GM18907 (cell line): ENCODE data around the gene ALK.

Experiments
- ATAC-seq: cut with Tn5 transposase; IDR thresholded peaks from one replicate; pipeline ENCODE4 v1.9.1; 2021; ENCODE audit warnings: mild to moderate bottlenecking, moderate library complexity; ENCODE audit not compliant: unreplicated experiment

Gene ALK

GRCh38 chr2:29218071-29218470 lies 703.3 kb downstream of the ALK start:
- no peak for ATAC-seq

GRCh38 chr2:29216609-29216909 lies 704.8 kb downstream of the ALK start:
- no peak for ATAC-seq

- ATAC-seq = no peak
These were observed 705.4 kb downstream of the ALK start for GRCh38 chr2:29215739-29216608.

- ATAC-seq = no peak
These were observed 706.3 kb downstream of the ALK start for GRCh38 chr2:29215073-29215472.

- ATAC-seq = no peak
These were observed 707.5 kb downstream of the ALK start for GRCh38 chr2:29213888-29214291.

GRCh38 chr2:29212009-29212408 lies 709.4 kb downstream of the ALK start:
- no peak for ATAC-seq

- ATAC-seq = no peak
These were observed 711.8 kb downstream of the ALK start for GRCh38 chr2:29209551-29209950.

GRCh38 chr2:29207352-29208148 lies 713.8 kb downstream of the ALK start:
- ATAC-seq = no peak

GRCh38 chr2:29206941-29207340 lies 714.4 kb downstream of the ALK start:
- ATAC-seq = no peak

- no peak for ATAC-seq
These were observed 718.4 kb downstream of the ALK start for GRCh38 chr2:29202819-29203495.

GRCh38 chr2:29201979-29202378 lies 719.4 kb downstream of the ALK start:
- ATAC-seq = no peak

GRCh38 chr2:29196792-29197788 lies 724.3 kb downstream of the ALK start:
- ATAC-seq = peak; percentile 50

GRCh38 chr2:29195796-29196195 lies 725.6 kb downstream of the ALK start:
- ATAC-seq = no peak

GRCh38 chr2:29193681-29194080 lies 727.7 kb downstream of the ALK start:
- no peak for ATAC-seq

- no peak for ATAC-seq
These were observed 728.3 kb downstream of the ALK start for GRCh38 chr2:29193111-29193510.

- no peak for ATAC-seq
These were observed 728.9 kb downstream of the ALK start for GRCh38 chr2:29192526-29192925.

- ATAC-seq = no peak
These were observed 729.6 kb downstream of the ALK start for GRCh38 chr2:29191817-29192216.

GRCh38 chr2:29189052-29189451 lies 732.3 kb downstream of the ALK start:
- no peak for ATAC-seq

- no peak for ATAC-seq
These were observed 733.5 kb downstream of the ALK start for GRCh38 chr2:29187926-29188325.

- no peak for ATAC-seq
These were observed 734.6 kb downstream of the ALK start for GRCh38 chr2:29186817-29187216.
